ENCODE measurements around the gene DTWD2.
"Not testable (repeated sequence)": the region's sequence is repeated elsewhere in the genome, so short reads cannot be mapped to it uniquely, and the experiment has no call there.

DTWD2 gene

GRCh38 chr5:119016125-119016774 lies 27.9 kb upstream of the DTWD2 start:
- Mint-ChIP-seq H3K4me3 (no peak overlapping the region), H3K4me1 (no peaks in the 10 kb centered on the region), H3K27ac (no peak overlapping the region), H3K9me3 (no peaks in the 10 kb centered on the region), H3K27me3 (no peaks in the 10 kb centered on the region)
- no peak for ATAC-seq
- DNase-seq = no peak

- H3K27ac Mint-ChIP-seq = no peak overlapping the region
- no peaks in the 10 kb centered on the region for H3K27me3 Mint-ChIP-seq
- ATAC-seq = no peak
Observed at GRCh38 chr5:119011186-119011585, 22.8 kb upstream of the DTWD2 start.

GRCh38 chr5:119010206-119010605 lies 21.9 kb upstream of the DTWD2 start:
- Mint-ChIP-seq H3K4me1 (no peaks in the 10 kb centered on the region), H3K4me3 (no peak overlapping the region), H3K27me3 (no peaks in the 10 kb centered on the region), H3K9me3 (no peaks in the 10 kb centered on the region), H3K27ac (no peak overlapping the region)
- DNase-seq (no peak), ATAC-seq (no peak)

More at GRCh38 chr5:119011186-119011585, 22.8 kb upstream of the DTWD2 start:
- no peak overlapping the region for H3K4me3 Mint-ChIP-seq
- H3K9me3 Mint-ChIP-seq = no peaks in the 10 kb centered on the region
- no peaks in the 10 kb centered on the region for H3K4me1 Mint-ChIP-seq
- no peak for DNase-seq

GRCh38 chr5:119009131-119009530 lies 20.8 kb upstream of the DTWD2 start:
- DNase-seq (no peak), ATAC-seq (no peak)
- H3K4me1 Mint-ChIP-seq = no peaks in the 10 kb centered on the region
- H3K27ac Mint-ChIP-seq = no peak overlapping the region
- H3K27me3 Mint-ChIP-seq = no peaks in the 10 kb centered on the region
- H3K9me3 Mint-ChIP-seq = no peaks in the 10 kb centered on the region
- H3K4me3 Mint-ChIP-seq = no peak overlapping the region

GRCh38 chr5:118999696-119000095 lies 11.3 kb upstream of the DTWD2 start:
- no peaks in the 10 kb centered on the region for H3K4me1 Mint-ChIP-seq
- no peak overlapping the region for H3K4me3 Mint-ChIP-seq
- peaks cover 26 to 36% of the 10 kb centered on the region in 2 donors for H3K9me3 Mint-ChIP-seq
- no peak overlapping the region for H3K27ac Mint-ChIP-seq
- ATAC-seq (no peak), DNase-seq (no peak)
- no peaks in the 10 kb centered on the region for H3K27me3 Mint-ChIP-seq

GRCh38 chr5:118998861-118999260 lies 10.5 kb upstream of the DTWD2 start:
- H3K27me3 Mint-ChIP-seq, DNase-seq, ATAC-seq, H3K4me1 Mint-ChIP-seq, H3K27ac Mint-ChIP-seq, H3K4me3 Mint-ChIP-seq: not testable (repeated sequence)
- H3K9me3 Mint-ChIP-seq = peaks cover 26 to 36% of the 10 kb centered on the region in 2 donors

GRCh38 chr5:118996098-118996497 lies 7.8 kb upstream of the DTWD2 start:
- ATAC-seq = no peak
- no peak overlapping the region for H3K27ac Mint-ChIP-seq
- H3K9me3 Mint-ChIP-seq = peaks cover 26 to 36% of the 10 kb centered on the region in 2 donors
- no peaks in the 10 kb centered on the region for H3K27me3 Mint-ChIP-seq
- H3K4me3 Mint-ChIP-seq = no peak overlapping the region
- DNase-seq = no peak
- H3K4me1 Mint-ChIP-seq = no peaks in the 10 kb centered on the region

- ATAC-seq (no peak), DNase-seq (no peak)
- Mint-ChIP-seq H3K9me3 (peaks cover 14 to 25% of the 10 kb centered on the region in 2 donors), H3K27ac (no peak overlapping the region), H3K4me1 (no peaks in the 10 kb centered on the region), H3K27me3 (no peaks in the 10 kb centered on the region), H3K4me3 (no peak overlapping the region)
Observed at GRCh38 chr5:118994595-118994994, 6.2 kb upstream of the DTWD2 start.

GRCh38 chr5:118993118-118993517 lies 4.8 kb upstream of the DTWD2 start:
- H3K27ac Mint-ChIP-seq, H3K4me3 Mint-ChIP-seq, ATAC-seq, DNase-seq, H3K27me3 Mint-ChIP-seq, H3K4me1 Mint-ChIP-seq: not testable (repeated sequence)
- H3K9me3 Mint-ChIP-seq = peaks cover 14% of the 10 kb centered on the region in 2 donors

- not testable (repeated sequence) for H3K27ac Mint-ChIP-seq, H3K27me3 Mint-ChIP-seq, ATAC-seq, H3K4me3 Mint-ChIP-seq, DNase-seq
- peaks cover 10 to 14% of the 10 kb centered on the region in 2 donors for H3K9me3 Mint-ChIP-seq
- H3K4me1 Mint-ChIP-seq = peaks cover 14% of the 10 kb centered on the region
Observed at GRCh38 chr5:118992055-118992454, 3.7 kb upstream of the DTWD2 start.

- Mint-ChIP-seq H3K4me1 (peaks cover 28% of the 10 kb centered on the region), H3K27ac (no peak overlapping the region), H3K4me3 (no peak overlapping the region), H3K27me3 (no peaks in the 10 kb centered on the region), H3K9me3 (peaks cover 7 to 8% of the 10 kb centered on the region in 2 donors)
- DNase-seq = no peak
- ATAC-seq = no peak
Observed at GRCh38 chr5:118990582-118990981, 2.2 kb upstream of the DTWD2 start.

GRCh38 chr5:118989816-118990215 lies 1.5 kb upstream of the DTWD2 start:
- DNase-seq (no peak), ATAC-seq (no peak)
- H3K4me1 Mint-ChIP-seq = peaks cover 33% of the 10 kb centered on the region
- no peak overlapping the region for H3K27ac Mint-ChIP-seq
- H3K27me3 Mint-ChIP-seq = no peaks in the 10 kb centered on the region
- no peak overlapping the region for H3K4me3 Mint-ChIP-seq
- H3K9me3 Mint-ChIP-seq = peaks cover 0 to under 1% of the 10 kb centered on the region in 2 donors

GRCh38 chr5:118988866-118989180 lies 476 bp upstream of the DTWD2 start:
- ATAC-seq (no peak), DNase-seq (no peak)
- H3K9me3 Mint-ChIP-seq = no peaks in the 10 kb centered on the region
- peak overlapping the region; percentile 83 to 84 for H3K4me3 Mint-ChIP-seq
- no peaks in the 10 kb centered on the region for H3K27me3 Mint-ChIP-seq
- H3K27ac Mint-ChIP-seq = peak overlapping the region in 1 of 2 donors; percentile 75
- peaks cover 33% of the 10 kb centered on the region for H3K4me1 Mint-ChIP-seq

- Mint-ChIP-seq H3K27me3 (no peaks in the 10 kb centered on the region), H3K4me1 (peaks cover 42% of the 10 kb centered on the region), H3K4me3 (no peak overlapping the region), H3K9me3 (no peaks in the 10 kb centered on the region), H3K27ac (no peak overlapping the region)
- DNase-seq = no peak
- ATAC-seq = no peak
Observed at GRCh38 chr5:118984602-118985001, 3.7 kb downstream of the DTWD2 start.

GRCh38 chr5:118981783-118982182 lies 6.6 kb downstream of the DTWD2 start:
- Mint-ChIP-seq H3K27ac (no peak overlapping the region), H3K9me3 (peaks cover 0 to 8% of the 10 kb centered on the region in 2 donors), H3K4me3 (no peak overlapping the region), H3K4me1 (peaks cover 26% of the 10 kb centered on the region), H3K27me3 (no peaks in the 10 kb centered on the region)
- no peak for DNase-seq
- no peak for ATAC-seq

- ATAC-seq = no peak
- Mint-ChIP-seq H3K4me3 (no peak overlapping the region), H3K27ac (no peak overlapping the region)
Observed at GRCh38 chr5:118980438-118980837, 7.9 kb downstream of the DTWD2 start.

GRCh38 chr5:118980017-118980416 lies 8.3 kb downstream of the DTWD2 start:
- Mint-ChIP-seq H3K27me3 (no peaks in the 10 kb centered on the region), H3K4me1 (peaks cover 12% of the 10 kb centered on the region), H3K9me3 (peaks cover 16 to 23% of the 10 kb centered on the region in 2 donors), H3K27ac (no peak overlapping the region), H3K4me3 (no peak overlapping the region)
- DNase-seq = no peak
- no peak for ATAC-seq

More at GRCh38 chr5:118980438-118980837, 7.9 kb downstream of the DTWD2 start:
- Mint-ChIP-seq H3K4me1 (peaks cover 14% of the 10 kb centered on the region), H3K27me3 (no peaks in the 10 kb centered on the region), H3K9me3 (peaks cover 12 to 19% of the 10 kb centered on the region in 2 donors)
- DNase-seq = no peak
